Activated naive CD8-positive, alpha-beta T cell (primary cell): ENCODE data around the gene GMDS.

Experiments
- H3K27ac Mint-ChIP-seq: one replicate; pipeline ENCODE4 v1.8.0; 2021; ENCODE audit warnings: mixed read lengths
- H3K27me3 Mint-ChIP-seq: one replicate; pipeline ENCODE4 v1.8.0; 2021; ENCODE audit warnings: mixed read lengths
- H3K36me3 Mint-ChIP-seq: one replicate; pipeline ENCODE4 v1.8.0; 2021; ENCODE audit warnings: mixed read lengths
- H3K4me1 Mint-ChIP-seq: one replicate; pipeline ENCODE4 v1.8.0; 2021; ENCODE audit warnings: low read depth, mixed read lengths
- H3K4me3 Mint-ChIP-seq: one replicate; pipeline ENCODE4 v1.8.0; 2021; ENCODE audit warnings: mild to moderate bottlenecking, mixed read lengths
- H3K9me3 Mint-ChIP-seq: one replicate; pipeline ENCODE4 v1.8.0; 2021; ENCODE audit warnings: low read depth, mixed read lengths

GMDS gene

GRCh38 chr6:1729133-1729749, 516.2 kb downstream of the GMDS start:
- Mint-ChIP-seq H3K4me1 (no peaks in the 10 kb centered on the region), H3K27me3 (no peaks in the 10 kb centered on the region), H3K4me3 (no peak overlapping the region), H3K27ac (no peak overlapping the region), H3K36me3 (peaks cover 38% of the 10 kb centered on the region), H3K9me3 (peaks cover 7% of the 10 kb centered on the region)

- no peaks in the 10 kb centered on the region for H3K4me1 Mint-ChIP-seq
- no peak overlapping the region for H3K4me3 Mint-ChIP-seq
- H3K27me3 Mint-ChIP-seq: no peaks in the 10 kb centered on the region
- peaks cover 38% of the 10 kb centered on the region for H3K36me3 Mint-ChIP-seq
- peaks cover 7% of the 10 kb centered on the region for H3K9me3 Mint-ChIP-seq
- no peak overlapping the region for H3K27ac Mint-ChIP-seq
Measured at GRCh38 chr6:1726341-1726768, 519.0 kb downstream of the GMDS start.

- no peaks in the 10 kb centered on the region for H3K9me3 Mint-ChIP-seq
- H3K27me3 Mint-ChIP-seq: no peaks in the 10 kb centered on the region
- no peaks in the 10 kb centered on the region for H3K4me1 Mint-ChIP-seq
- H3K36me3 Mint-ChIP-seq: peaks cover 32% of the 10 kb centered on the region
- H3K4me3 Mint-ChIP-seq: no peak overlapping the region
- H3K27ac Mint-ChIP-seq: no peak overlapping the region
Measured at GRCh38 chr6:1724616-1725015, 520.8 kb downstream of the GMDS start.

GRCh38 chr6:1724124-1724523, 521.3 kb downstream of the GMDS start:
- H3K36me3 Mint-ChIP-seq: peaks cover 32% of the 10 kb centered on the region
- H3K4me3 Mint-ChIP-seq: no peak overlapping the region
- H3K4me1 Mint-ChIP-seq: no peaks in the 10 kb centered on the region
- no peaks in the 10 kb centered on the region for H3K9me3 Mint-ChIP-seq
- no peak overlapping the region for H3K27ac Mint-ChIP-seq
- no peaks in the 10 kb centered on the region for H3K27me3 Mint-ChIP-seq

GRCh38 chr6:1722801-1723200, 522.6 kb downstream of the GMDS start:
- no peaks in the 10 kb centered on the region for H3K9me3 Mint-ChIP-seq
- H3K27ac Mint-ChIP-seq: no peak overlapping the region
- H3K4me1 Mint-ChIP-seq: no peaks in the 10 kb centered on the region
- no peaks in the 10 kb centered on the region for H3K27me3 Mint-ChIP-seq
- H3K4me3 Mint-ChIP-seq: no peak overlapping the region
- H3K36me3 Mint-ChIP-seq: peaks cover 36% of the 10 kb centered on the region

GRCh38 chr6:1720620-1721322, 524.6 kb downstream of the GMDS start:
- no peak overlapping the region for H3K27ac Mint-ChIP-seq

GRCh38 chr6:1719922-1720321, 525.5 kb downstream of the GMDS start:
- H3K27me3 Mint-ChIP-seq: no peaks in the 10 kb centered on the region
- H3K27ac Mint-ChIP-seq: no peak overlapping the region
- H3K9me3 Mint-ChIP-seq: no peaks in the 10 kb centered on the region
- H3K36me3 Mint-ChIP-seq: peaks cover 23% of the 10 kb centered on the region
- H3K4me1 Mint-ChIP-seq: no peaks in the 10 kb centered on the region
- no peak overlapping the region for H3K4me3 Mint-ChIP-seq

More at GRCh38 chr6:1720620-1721322, 524.6 kb downstream of the GMDS start:
- H3K9me3 Mint-ChIP-seq: no peaks in the 10 kb centered on the region
- no peak overlapping the region for H3K4me3 Mint-ChIP-seq
- H3K36me3 Mint-ChIP-seq: peaks cover 28% of the 10 kb centered on the region
- H3K4me1 Mint-ChIP-seq: no peaks in the 10 kb centered on the region
- no peaks in the 10 kb centered on the region for H3K27me3 Mint-ChIP-seq

GRCh38 chr6:1716868-1717267, 528.5 kb downstream of the GMDS start:
- H3K27me3 Mint-ChIP-seq: no peaks in the 10 kb centered on the region
- H3K4me1 Mint-ChIP-seq: no peaks in the 10 kb centered on the region
- H3K9me3 Mint-ChIP-seq: no peaks in the 10 kb centered on the region
- no peak overlapping the region for H3K4me3 Mint-ChIP-seq
- no peak overlapping the region for H3K27ac Mint-ChIP-seq
- H3K36me3 Mint-ChIP-seq: peaks cover 14% of the 10 kb centered on the region

GRCh38 chr6:1716396-1716795, 529.0 kb downstream of the GMDS start:
- H3K4me1 Mint-ChIP-seq: no peaks in the 10 kb centered on the region
- H3K4me3 Mint-ChIP-seq: no peak overlapping the region
- no peaks in the 10 kb centered on the region for H3K27me3 Mint-ChIP-seq
- no peak overlapping the region for H3K27ac Mint-ChIP-seq
- no peaks in the 10 kb centered on the region for H3K9me3 Mint-ChIP-seq
- H3K36me3 Mint-ChIP-seq: peaks cover 14% of the 10 kb centered on the region

- Mint-ChIP-seq H3K4me1 (no peaks in the 10 kb centered on the region), H3K4me3 (no peak overlapping the region), H3K9me3 (no peaks in the 10 kb centered on the region), H3K27ac (no peak overlapping the region), H3K27me3 (no peaks in the 10 kb centered on the region), H3K36me3 (peaks cover 14% of the 10 kb centered on the region)
Measured at GRCh38 chr6:1715336-1715735, 530.1 kb downstream of the GMDS start.

- H3K4me3 Mint-ChIP-seq: no peak overlapping the region
- no peak overlapping the region for H3K27ac Mint-ChIP-seq
- H3K4me1 Mint-ChIP-seq: no peaks in the 10 kb centered on the region
- peaks cover 14% of the 10 kb centered on the region for H3K36me3 Mint-ChIP-seq
- H3K9me3 Mint-ChIP-seq: no peaks in the 10 kb centered on the region
- no peaks in the 10 kb centered on the region for H3K27me3 Mint-ChIP-seq
Measured at GRCh38 chr6:1714654-1715053, 530.8 kb downstream of the GMDS start.

- H3K4me1 Mint-ChIP-seq: no peaks in the 10 kb centered on the region
- H3K36me3 Mint-ChIP-seq: peaks cover 12% of the 10 kb centered on the region
- H3K27me3 Mint-ChIP-seq: no peaks in the 10 kb centered on the region
- H3K9me3 Mint-ChIP-seq: no peaks in the 10 kb centered on the region
- H3K27ac Mint-ChIP-seq: no peak overlapping the region
- no peak overlapping the region for H3K4me3 Mint-ChIP-seq
Measured at GRCh38 chr6:1713016-1713600, 532.3 kb downstream of the GMDS start.

GRCh38 chr6:1712451-1712850, 533.0 kb downstream of the GMDS start:
- Mint-ChIP-seq H3K9me3 (no peaks in the 10 kb centered on the region), H3K27ac (no peak overlapping the region), H3K4me3 (no peak overlapping the region), H3K4me1 (no peaks in the 10 kb centered on the region), H3K27me3 (no peaks in the 10 kb centered on the region), H3K36me3 (peaks cover 9% of the 10 kb centered on the region)

GRCh38 chr6:1711136-1711535, 534.3 kb downstream of the GMDS start:
- no peak overlapping the region for H3K4me3 Mint-ChIP-seq
- H3K27ac Mint-ChIP-seq: no peak overlapping the region
- H3K27me3 Mint-ChIP-seq: no peaks in the 10 kb centered on the region

GRCh38 chr6:1709234-1709641, 536.2 kb downstream of the GMDS start:
- Mint-ChIP-seq H3K9me3 (no peaks in the 10 kb centered on the region), H3K27ac (no peak overlapping the region), H3K4me1 (no peaks in the 10 kb centered on the region), H3K27me3 (no peaks in the 10 kb centered on the region), H3K4me3 (no peak overlapping the region), H3K36me3 (peaks cover 4% of the 10 kb centered on the region)

More at GRCh38 chr6:1711136-1711535, 534.3 kb downstream of the GMDS start:
- peaks cover 6% of the 10 kb centered on the region for H3K36me3 Mint-ChIP-seq
- no peaks in the 10 kb centered on the region for H3K4me1 Mint-ChIP-seq
- H3K9me3 Mint-ChIP-seq: no peaks in the 10 kb centered on the region
